Ectodermal cell (in vitro differentiated cells): ENCODE data around the gene FAF1.

Experiments
- H3K27ac ChIP-seq: 2 replicates; pipeline ENCODE4 v1.7.0; 2013; ENCODE audit warnings: mild to moderate bottlenecking, low read depth, low read length; ENCODE audit not compliant: insufficient read depth, poor library complexity, severe bottlenecking
- H3K27me3 ChIP-seq: 2 replicates; pipeline ENCODE4 v1.7.0; 2013; ENCODE audit warnings: mild to moderate bottlenecking, low read length; ENCODE audit not compliant: insufficient read depth, control insufficient read depth, poor library complexity, severe bottlenecking
- H3K36me3 ChIP-seq: one replicate; pipeline ENCODE4 v1.7.0; 2013; ENCODE audit warnings: low read length; ENCODE audit not compliant: control insufficient read depth, insufficient read depth
- H3K4me1 ChIP-seq: one replicate; pipeline ENCODE4 v1.7.0; 2013; ENCODE audit warnings: low read length; ENCODE audit not compliant: control insufficient read depth, insufficient read depth
- H3K4me3 ChIP-seq: 2 replicates; pipeline ENCODE4 v1.7.0; 2013; ENCODE audit warnings: low read depth, low read length, control low read depth; ENCODE audit not compliant: insufficient read depth
- H3K9me3 ChIP-seq: 2 replicates; pipeline ENCODE4 v1.7.0; 2013; ENCODE audit warnings: mild to moderate bottlenecking, low read length, moderate library complexity; ENCODE audit not compliant: control insufficient read depth
- WGBS, 2 experiments: methylation state at CpG; one replicate each; pipeline ENCODE4 v1.1.7; 2013; ENCODE audit warnings: missing lambda C conversion rate in 2 of 2; 5-methylcytosine and 5-hydroxymethylcytosine counted together

FAF1 gene

GRCh38 chr1:50978852-50979781 lies 19.1 kb upstream of the FAF1 start:
- 3 to 8% methylated on average over 8 of the region's 10 CpGs for WGBS, 2 experiments
- Histone ChIP-seq H3K9me3 (no peaks in the 10 kb centered on the region), H3K36me3 (no peaks in the 10 kb centered on the region), H3K4me1 (peaks cover 6% of the 10 kb centered on the region), H3K27ac (no peak overlapping the region), H3K4me3 (no peak overlapping the region), H3K27me3 (peaks cover 100% of the 10 kb centered on the region)

DNA sequence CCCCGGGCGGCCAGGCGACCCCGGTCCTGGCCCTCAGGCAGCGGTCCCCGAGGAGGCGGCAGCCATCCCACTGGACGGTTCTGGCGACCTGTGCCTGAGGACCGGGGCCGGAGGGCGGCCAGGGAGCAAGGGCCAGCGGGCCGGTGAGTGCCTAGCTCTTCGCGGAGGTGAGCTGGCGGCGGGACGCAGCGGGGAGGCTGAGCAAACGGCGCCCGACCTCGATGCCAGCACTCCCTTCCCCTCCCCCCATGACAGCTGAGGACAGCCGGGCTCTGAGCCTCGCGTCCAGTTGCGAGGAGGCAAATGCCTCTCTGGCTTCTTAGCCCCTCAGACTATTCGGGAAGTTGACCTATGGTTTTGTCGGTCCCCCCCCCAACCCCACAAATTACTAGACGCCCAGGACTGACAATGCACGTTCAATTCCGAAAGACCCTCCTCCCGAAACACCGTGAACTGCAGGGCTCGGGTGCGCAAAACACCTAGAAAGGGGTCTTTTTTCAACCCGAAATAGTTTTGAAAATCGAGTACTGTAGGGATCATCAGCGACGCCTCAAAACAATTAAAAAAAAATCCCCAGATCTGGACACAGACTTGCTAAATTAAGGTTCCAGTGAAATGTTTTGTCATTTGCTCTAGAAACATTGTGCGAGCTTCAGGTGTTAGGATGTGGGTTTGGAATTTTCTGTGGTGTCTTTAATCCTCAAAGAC lies 18.2 kb upstream of the FAF1 start:
- Histone ChIP-seq H3K4me3 (peak overlapping the region; percentile 26), H3K27me3 (peaks cover 100% of the 10 kb centered on the region), H3K27ac (no peak overlapping the region), H3K4me1 (peaks cover 6% of the 10 kb centered on the region), H3K9me3 (no peaks in the 10 kb centered on the region), H3K36me3 (no peaks in the 10 kb centered on the region)
- 1% methylated on average over 42 of the region's 42 CpGs for WGBS, 2 experiments

DNA sequence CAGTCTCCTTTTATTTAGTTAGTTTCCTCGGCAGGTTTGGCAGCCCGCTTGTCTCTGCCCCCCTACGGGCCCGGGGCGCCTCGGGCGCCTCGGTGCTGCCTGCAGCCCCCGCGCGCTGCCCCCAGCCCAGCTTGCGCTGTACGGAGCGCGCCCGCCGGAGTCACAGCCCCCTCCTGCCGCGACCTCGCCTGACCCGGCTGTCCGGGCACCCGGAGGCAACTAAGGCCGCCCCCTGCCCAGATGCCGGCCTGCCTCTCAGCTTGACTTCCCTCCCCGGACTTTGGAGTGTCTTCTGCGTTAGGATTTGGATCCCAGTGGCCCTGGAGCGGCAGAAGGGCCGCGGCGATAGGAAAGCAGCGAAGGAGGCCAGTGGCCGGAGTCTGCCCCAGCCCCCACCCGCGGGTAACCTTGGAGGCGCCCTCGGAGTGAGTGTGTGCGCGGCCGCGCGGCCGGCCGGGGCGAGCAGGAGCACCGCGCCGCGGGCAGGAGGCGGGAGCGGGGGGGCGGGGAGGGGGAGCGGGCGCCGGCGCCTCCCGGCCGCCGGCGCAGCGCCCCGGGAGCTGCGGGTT lies 17.6 kb upstream of the FAF1 start:
- Histone ChIP-seq H3K36me3 (no peaks in the 10 kb centered on the region), H3K27ac (no peak overlapping the region), H3K4me3 (peak overlapping the region; percentile 26), H3K27me3 (peaks cover 100% of the 10 kb centered on the region), H3K9me3 (no peaks in the 10 kb centered on the region), H3K4me1 (peaks cover 6% of the 10 kb centered on the region)
- 0% methylated on average over 63 of the region's 63 CpGs for WGBS, 2 experiments

GRCh38 chr1:50976890-50977574 lies 17.0 kb upstream of the FAF1 start:
- H3K9me3 ChIP-seq, result no peaks in the 10 kb centered on the region
- no peak overlapping the region for H3K27ac ChIP-seq
- H3K4me3 ChIP-seq, result peak overlapping the region; percentile 26
- WGBS, 2 experiments, result 1% methylated on average over 26 of the region's 26 CpGs
- H3K27me3 ChIP-seq, result peaks cover 100% of the 10 kb centered on the region
- peaks cover 6% of the 10 kb centered on the region for H3K4me1 ChIP-seq
- H3K36me3 ChIP-seq, result no peaks in the 10 kb centered on the region

- Histone ChIP-seq H3K9me3 (no peaks in the 10 kb centered on the region), H3K27me3 (peaks cover 100% of the 10 kb centered on the region), H3K27ac (no peak overlapping the region), H3K4me3 (no peak overlapping the region), H3K36me3 (no peaks in the 10 kb centered on the region), H3K4me1 (peaks cover 6% of the 10 kb centered on the region)
- 0 to 2% methylated on average over 17 to 19 of the region's 19 CpGs for WGBS, 2 experiments
Measured at GRCh38 chr1:50976111-50976889, 16.2 kb upstream of the FAF1 start.

DNA sequence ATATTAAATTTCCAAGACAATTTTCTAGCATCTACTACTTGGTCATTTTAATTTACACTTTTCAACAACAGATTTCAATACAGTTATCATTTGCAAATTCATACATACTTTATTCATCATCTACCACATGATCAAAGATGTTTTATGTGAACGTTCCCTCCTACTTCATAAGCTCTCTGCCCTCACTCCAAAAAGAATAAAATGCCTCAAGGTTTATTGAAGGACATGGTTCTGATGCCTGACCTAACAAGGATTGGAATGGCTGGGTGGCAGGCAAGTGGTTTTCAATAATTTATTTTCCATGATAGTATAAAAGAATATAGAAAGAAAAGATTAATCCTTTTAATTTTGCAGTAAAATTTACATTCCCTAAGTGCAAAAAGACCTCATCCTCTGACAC lies 15.4 kb upstream of the FAF1 start:
- WGBS, 2 experiments, result 7 to 14% methylated on average over 1 of the region's 1 CpG
- peaks cover 100% of the 10 kb centered on the region for H3K27me3 ChIP-seq
- H3K36me3 ChIP-seq, result no peaks in the 10 kb centered on the region
- H3K27ac ChIP-seq, result no peak overlapping the region
- peaks cover 6% of the 10 kb centered on the region for H3K4me1 ChIP-seq
- H3K9me3 ChIP-seq, result no peaks in the 10 kb centered on the region
- H3K4me3 ChIP-seq, result no peak overlapping the region

- H3K36me3 ChIP-seq, result no peaks in the 10 kb centered on the region
- WGBS, 2 experiments, result 19 to 27% methylated on average over 1 of the region's 1 CpG
- peaks cover 100% of the 10 kb centered on the region for H3K27me3 ChIP-seq
Measured at GRCh38 chr1:50974618-50974935, 14.5 kb upstream of the FAF1 start.

GRCh38 chr1:50973875-50974617 lies 14.0 kb upstream of the FAF1 start:
- Histone ChIP-seq H3K4me1 (peaks cover 6% of the 10 kb centered on the region), H3K4me3 (no peak overlapping the region), H3K27me3 (peaks cover 100% of the 10 kb centered on the region), H3K36me3 (no peaks in the 10 kb centered on the region), H3K27ac (no peak overlapping the region), H3K9me3 (no peaks in the 10 kb centered on the region)
- 3% methylated on average over 12 to 13 of the region's 13 CpGs for WGBS, 2 experiments

More at GRCh38 chr1:50974618-50974935, 14.5 kb upstream of the FAF1 start:
- Histone ChIP-seq H3K27ac (no peak overlapping the region), H3K4me3 (no peak overlapping the region), H3K4me1 (peaks cover 6% of the 10 kb centered on the region), H3K9me3 (no peaks in the 10 kb centered on the region)

DNA sequence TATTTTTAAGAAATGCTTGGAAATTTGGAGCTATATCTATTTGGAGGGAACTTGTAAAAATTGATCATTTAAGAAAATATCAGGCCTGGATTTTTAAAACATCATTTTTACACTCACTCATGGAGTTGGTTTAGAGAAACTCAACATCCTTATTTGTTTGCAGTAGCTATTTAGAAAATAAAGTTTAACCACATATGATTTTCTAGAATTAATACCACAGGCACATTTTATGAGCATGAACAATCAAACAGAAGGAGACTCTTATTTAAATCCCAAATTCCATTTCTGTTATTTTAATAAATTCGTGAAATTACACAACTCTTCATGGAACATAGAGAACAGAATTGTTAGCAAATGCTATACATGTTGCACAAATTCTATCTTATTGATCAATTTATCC lies 13.2 kb upstream of the FAF1 start:
- 40 to 54% methylated on average over 1 of the region's 1 CpG for WGBS, 2 experiments
- peaks cover 99% of the 10 kb centered on the region for H3K27me3 ChIP-seq
- no peak overlapping the region for H3K27ac ChIP-seq
- H3K9me3 ChIP-seq, result no peaks in the 10 kb centered on the region
- peaks cover 6% of the 10 kb centered on the region for H3K4me1 ChIP-seq
- H3K4me3 ChIP-seq, result no peak overlapping the region
- no peaks in the 10 kb centered on the region for H3K36me3 ChIP-seq
